WERI-Rb-1 (cell line): ENCODE measurements around the gene PLXNB2.

Experiments
- DNase-seq: peaks from one replicate; pipeline ENCODE4 v3.0.0-alpha.2; 2020
- H3K27ac ChIP-seq: fragments of 250-450 bp; sonication (Bioruptor Pico); 2 replicates; pipeline ENCODE4 v1.5.1; 2020; ENCODE audit warnings: mild to moderate bottlenecking, moderate library complexity
- H3K27me3 ChIP-seq: fragments of 250-450 bp; sonication (Bioruptor Pico); 2 replicates; pipeline ENCODE4 v1.5.1; 2021; ENCODE audit warnings: mild to moderate bottlenecking, low read depth, moderate library complexity; ENCODE audit not compliant: insufficient read depth, severe bottlenecking
- H3K36me3 ChIP-seq: fragments of 250-450 bp; sonication (Bioruptor Pico); 2 replicates; pipeline ENCODE4 v1.5.1; 2020; ENCODE audit warnings: mild to moderate bottlenecking, moderate library complexity
- H3K4me3 ChIP-seq: 2 replicates; pipeline ENCODE4 v1.5.1; 2011; ENCODE audit warnings: low read depth, mild to moderate bottlenecking, control low read depth, low read length
- H3K9me3 ChIP-seq: fragments of 250-450 bp; sonication (Bioruptor Pico); 2 replicates; pipeline ENCODE4 v1.5.1; 2021; ENCODE audit warnings: mild to moderate bottlenecking, moderate library complexity; ENCODE audit not compliant: severe bottlenecking
- TF ChIP-seq, protein P1 (sequence below): IDR thresholded peaks from 2 replicates; pipeline ENCODE4 v1.5.1; 2011; ENCODE audit warnings: low read depth, mild to moderate bottlenecking, control low read depth, inconsistent platforms, low read length

The PLXNB2 gene

DNA sequence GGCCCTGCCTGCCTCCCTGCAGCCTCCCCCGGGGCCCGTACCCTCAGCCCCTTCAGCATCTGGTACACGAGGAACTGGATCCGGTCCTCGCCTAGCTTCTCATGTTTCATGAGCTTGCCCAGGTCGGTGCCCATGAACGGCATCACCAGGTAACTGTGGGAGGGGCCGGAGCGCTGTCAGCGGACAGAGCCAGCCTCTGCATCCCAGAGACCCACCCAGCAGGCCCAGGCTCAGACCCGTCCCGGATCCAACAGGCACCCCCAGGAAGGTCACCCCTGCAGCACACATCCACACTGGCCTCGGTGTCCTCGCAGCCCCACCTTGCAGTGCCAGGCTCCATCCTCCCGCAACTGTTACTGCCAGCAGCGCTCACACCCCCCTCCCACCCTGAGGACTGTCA is 50.4 kb downstream of the PLXNB2 start:
- Histone ChIP-seq H3K9me3 (no peaks in the 10 kb centered on the region), H3K36me3 (peaks cover 58% of the 10 kb centered on the region), H3K27ac (no peak overlapping the region), H3K27me3 (no peaks in the 10 kb centered on the region), H3K4me3 (no peak overlapping the region)
- TF ChIP-seq, protein P1, sequence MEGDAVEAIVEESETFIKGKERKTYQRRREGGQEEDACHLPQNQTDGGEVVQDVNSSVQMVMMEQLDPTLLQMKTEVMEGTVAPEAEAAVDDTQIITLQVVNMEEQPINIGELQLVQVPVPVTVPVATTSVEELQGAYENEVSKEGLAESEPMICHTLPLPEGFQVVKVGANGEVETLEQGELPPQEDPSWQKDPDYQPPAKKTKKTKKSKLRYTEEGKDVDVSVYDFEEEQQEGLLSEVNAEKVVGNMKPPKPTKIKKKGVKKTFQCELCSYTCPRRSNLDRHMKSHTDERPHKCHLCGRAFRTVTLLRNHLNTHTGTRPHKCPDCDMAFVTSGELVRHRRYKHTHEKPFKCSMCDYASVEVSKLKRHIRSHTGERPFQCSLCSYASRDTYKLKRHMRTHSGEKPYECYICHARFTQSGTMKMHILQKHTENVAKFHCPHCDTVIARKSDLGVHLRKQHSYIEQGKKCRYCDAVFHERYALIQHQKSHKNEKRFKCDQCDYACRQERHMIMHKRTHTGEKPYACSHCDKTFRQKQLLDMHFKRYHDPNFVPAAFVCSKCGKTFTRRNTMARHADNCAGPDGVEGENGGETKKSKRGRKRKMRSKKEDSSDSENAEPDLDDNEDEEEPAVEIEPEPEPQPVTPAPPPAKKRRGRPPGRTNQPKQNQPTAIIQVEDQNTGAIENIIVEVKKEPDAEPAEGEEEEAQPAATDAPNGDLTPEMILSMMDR, result no peak
- no peak for DNase-seq

DNA sequence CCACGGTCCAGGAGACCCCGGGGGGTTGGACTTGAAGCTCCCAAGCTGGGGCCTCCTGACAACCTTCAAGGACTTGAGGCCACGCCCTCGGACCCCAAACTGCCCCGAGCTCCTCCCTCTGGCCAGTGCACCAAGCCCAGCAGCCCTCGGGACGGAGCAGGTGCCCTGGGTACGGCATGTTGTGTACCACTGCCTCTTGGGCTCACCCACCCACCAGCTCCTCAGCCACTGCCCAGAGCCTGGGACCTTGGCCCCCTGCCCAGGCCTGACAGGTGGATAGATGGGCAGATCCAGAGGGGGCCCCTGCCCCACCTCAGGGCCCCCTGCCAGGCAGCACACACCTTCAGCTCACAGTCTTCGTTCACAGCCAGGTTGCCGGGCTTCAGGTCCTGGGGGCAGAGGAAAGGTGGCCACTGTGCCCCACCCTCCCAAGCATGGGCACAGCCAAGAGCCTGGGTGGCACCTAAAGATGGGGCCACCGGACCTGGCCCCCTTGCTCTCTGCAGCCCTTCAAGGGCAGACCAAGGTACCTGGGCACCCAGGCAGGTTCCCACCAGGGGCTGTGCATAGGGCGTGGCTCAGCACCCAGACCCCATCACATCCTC is 51.1 kb downstream of the PLXNB2 start:
- DNase-seq, result no peak
- Histone ChIP-seq H3K9me3 (no peaks in the 10 kb centered on the region), H3K27ac (no peak overlapping the region), H3K4me3 (no peak overlapping the region), H3K36me3 (peaks cover 58% of the 10 kb centered on the region), H3K27me3 (no peaks in the 10 kb centered on the region)
- TF ChIP-seq, protein P1, result no peak

DNA sequence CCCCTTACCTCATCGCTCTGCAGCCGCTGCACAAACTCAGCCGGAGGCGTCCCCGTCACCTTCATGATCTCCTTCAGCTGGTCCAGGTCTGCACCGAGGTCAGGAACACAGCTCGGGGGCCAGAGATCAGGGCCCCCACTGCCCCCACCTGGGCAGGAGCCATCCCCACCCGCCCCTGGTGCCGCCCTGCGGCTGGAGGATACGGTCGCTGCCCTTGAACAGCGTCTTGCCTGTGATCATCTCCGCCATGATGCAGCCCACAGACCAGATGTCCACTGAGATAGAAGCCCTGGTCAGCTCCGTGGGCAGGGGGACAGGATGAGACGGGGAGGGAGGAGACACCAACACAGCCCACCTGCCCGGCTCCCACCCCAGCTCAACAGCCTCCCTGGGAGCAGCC is 51.8 kb downstream of the PLXNB2 start:
- no peaks in the 10 kb centered on the region for H3K9me3 ChIP-seq
- TF ChIP-seq, protein P1, result no peak
- H3K27me3 ChIP-seq, result no peaks in the 10 kb centered on the region
- no peak overlapping the region for H3K4me3 ChIP-seq
- peaks cover 58% of the 10 kb centered on the region for H3K36me3 ChIP-seq
- H3K27ac ChIP-seq, result no peak overlapping the region
- no peak for DNase-seq

DNA sequence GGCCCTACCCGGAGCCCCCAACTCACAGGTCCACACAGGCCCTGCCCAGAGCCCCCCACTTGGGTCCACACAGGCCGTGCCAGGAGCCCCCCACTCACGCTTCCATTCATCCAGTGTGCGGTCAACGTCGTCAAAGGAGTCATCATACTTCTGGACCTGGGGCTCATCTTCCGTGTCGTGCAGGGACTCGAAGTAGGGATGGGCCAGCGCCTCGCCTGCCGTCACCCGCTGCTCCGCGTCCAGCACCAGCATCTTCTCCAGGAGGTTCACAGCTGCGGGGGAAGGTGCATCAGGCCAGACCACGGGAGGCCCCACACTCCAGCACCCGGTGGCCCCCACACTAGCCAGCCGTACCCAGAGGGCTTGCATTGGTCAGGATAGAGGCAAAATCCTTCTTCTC is 52.3 kb downstream of the PLXNB2 start:
- no peak for DNase-seq
- H3K9me3 ChIP-seq, result no peaks in the 10 kb centered on the region
- no peaks in the 10 kb centered on the region for H3K27me3 ChIP-seq
- peaks cover 58% of the 10 kb centered on the region for H3K36me3 ChIP-seq
- TF ChIP-seq, protein P1, result no peak
- no peak overlapping the region for H3K27ac ChIP-seq
- H3K4me3 ChIP-seq, result no peak overlapping the region

DNA sequence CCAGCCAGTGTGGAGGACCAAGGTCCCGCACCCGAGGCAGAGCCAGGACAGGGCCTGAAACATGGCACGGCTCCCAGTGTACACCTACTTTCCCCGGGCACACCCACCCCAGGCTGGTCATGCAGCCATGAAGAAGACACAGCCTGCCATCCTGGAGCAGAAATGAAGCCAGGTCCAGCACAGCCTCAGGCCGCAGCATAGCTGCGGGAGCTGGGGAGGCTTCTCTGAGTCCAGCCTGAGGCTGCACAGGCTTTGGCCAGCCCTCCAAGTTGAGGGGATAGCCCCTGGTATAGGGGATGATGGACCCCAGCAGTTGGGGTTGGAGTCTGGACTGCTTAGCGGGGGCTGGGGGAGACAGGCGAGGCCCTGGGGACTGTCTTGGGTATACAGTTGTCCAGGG is 53.5 kb downstream of the PLXNB2 start:
- Histone ChIP-seq H3K36me3 (peaks cover 51% of the 10 kb centered on the region), H3K27me3 (no peaks in the 10 kb centered on the region), H3K27ac (no peak overlapping the region), H3K4me3 (no peak overlapping the region), H3K9me3 (no peaks in the 10 kb centered on the region)
- TF ChIP-seq, protein P1, result no peak
- no peak for DNase-seq
